HG03060 (cell line): Measurements from ENCODE around the gene ZSCAN18.
"Not testable (repeated sequence)": the region's sequence is repeated elsewhere in the genome, so short reads cannot be mapped to it uniquely, and the experiment has no call there.

ENCODE experiments used
- ATAC-seq: cut with Tn5 transposase; IDR thresholded peaks from one replicate; pipeline ENCODE4 v1.9.1; 2021; ENCODE audit warnings: low read depth, moderate number of reproducible peaks; ENCODE audit not compliant: unreplicated experiment

The ZSCAN18 gene

GRCh38 chr19:58097781-58098681 lies at the start of gene ZSCAN18:
Gene ZSCAN18, minus strand, starts transcription at chr19:58098231. Its CDS starts 7,964 bp downstream, at chr19:58090267.
- ATAC-seq, result peak; percentile 90

GRCh38 chr19:58147475-58147874 lies 49.4 kb upstream of the ZSCAN18 start:
- not testable (repeated sequence) for ATAC-seq

- ATAC-seq, result no peak
Measured at GRCh38 chr19:58145849-58146248, 47.8 kb upstream of the ZSCAN18 start.

- no peak for ATAC-seq
Measured at GRCh38 chr19:58134244-58134643, 36.2 kb upstream of the ZSCAN18 start.

- no peak for ATAC-seq
Measured at GRCh38 chr19:58129284-58129683, 31.3 kb upstream of the ZSCAN18 start.

GRCh38 chr19:58128041-58128685 lies 30.1 kb upstream of the ZSCAN18 start:
- no peak for ATAC-seq

GRCh38 chr19:58123354-58123753 lies 25.3 kb upstream of the ZSCAN18 start:
- ATAC-seq, result no peak

- ATAC-seq, result no peak
Measured at GRCh38 chr19:58118979-58119733, 21.1 kb upstream of the ZSCAN18 start.

- no peak for ATAC-seq
Measured at GRCh38 chr19:58117841-58118575, 20.0 kb upstream of the ZSCAN18 start.

GRCh38 chr19:58108546-58108817 lies 10.5 kb upstream of the ZSCAN18 start:
- ATAC-seq, result no peak

- no peak for ATAC-seq
Measured at GRCh38 chr19:58107778-58108545, 9.9 kb upstream of the ZSCAN18 start.

GRCh38 chr19:58098682-58098998 lies 609 bp upstream of the ZSCAN18 start:
- no peak for ATAC-seq

GRCh38 chr19:58097349-58097748 lies 682 bp downstream of the ZSCAN18 start:
- no peak for ATAC-seq

- ATAC-seq, result no peak
Measured at GRCh38 chr19:58096884-58097283, 1.1 kb downstream of the ZSCAN18 start.

GRCh38 chr19:58095328-58095727 lies 2.7 kb downstream of the ZSCAN18 start:
- ATAC-seq, result no peak

- ATAC-seq, result no peak
Measured at GRCh38 chr19:58093071-58093470, 5.0 kb downstream of the ZSCAN18 start.

- ATAC-seq, result no peak
Measured at GRCh38 chr19:58091251-58091995, 6.6 kb downstream of the ZSCAN18 start.

GRCh38 chr19:58089846-58090245 lies 8.2 kb downstream of the ZSCAN18 start:
- no peak for ATAC-seq

- ATAC-seq, result no peak
Measured at GRCh38 chr19:58088521-58089052, 9.4 kb downstream of the ZSCAN18 start.
